ENCODE data around the gene WWOX.

Gene WWOX

GRCh38 chr16:79090966-79091365, 991.5 kb downstream of the WWOX start:
- no peak overlapping the region for H3K4me3 ChIP-seq (replicated peaks in 1 of 2; ENCODE audit: low read depth in 2 of 2, low read length in 2 of 2)
- no peak for TF ChIP-seq CTCF (IDR thresholded peaks at IDR 0.05; ENCODE audit: low read depth, low read length)
- DNase-seq (ENCODE audit: low read depth in 2 of 2) = no peak

- DNase-seq (ENCODE audit: low read depth in 2 of 2) = no peak
- no peak overlapping the region for H3K4me3 ChIP-seq (replicated peaks in 1 of 2; ENCODE audit: low read depth in 2 of 2, low read length in 2 of 2)
- TF ChIP-seq CTCF (IDR thresholded peaks at IDR 0.05; ENCODE audit: low read depth, low read length) = no peak
Observed at GRCh38 chr16:79092846-79093245, 993.4 kb downstream of the WWOX start.

- no peak for TF ChIP-seq CTCF (IDR thresholded peaks at IDR 0.05; ENCODE audit: low read depth, low read length)
- H3K4me3 ChIP-seq (replicated peaks in 1 of 2; ENCODE audit: low read depth in 2 of 2, low read length in 2 of 2) = no peak overlapping the region
- DNase-seq (ENCODE audit: low read depth in 2 of 2) = no peak
Observed at GRCh38 chr16:79093554-79093967, 994.1 kb downstream of the WWOX start.

DNA sequence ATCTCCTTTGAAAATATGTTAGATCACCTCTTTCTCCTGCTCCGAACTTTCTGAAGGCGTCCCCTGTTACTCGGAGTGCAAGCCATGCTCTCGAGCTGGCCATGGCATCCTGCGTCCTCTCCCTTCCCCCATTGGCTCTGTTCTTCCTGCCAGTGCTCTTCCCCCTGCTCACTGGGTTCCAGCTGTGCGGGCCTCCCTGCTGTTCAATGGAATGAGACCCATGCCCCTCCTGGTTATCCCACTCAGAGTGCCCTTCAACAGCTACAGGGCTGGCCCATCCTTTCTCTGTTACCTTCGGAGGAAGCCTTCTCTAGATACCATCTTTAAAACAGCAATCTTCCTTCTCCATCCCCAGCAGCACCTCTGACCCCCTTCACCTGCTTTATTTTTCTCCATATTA, 996.8 kb downstream of the WWOX start:
- TF ChIP-seq CTCF (IDR thresholded peaks at IDR 0.05; ENCODE audit: low read depth, low read length) = no peak
- H3K4me3 ChIP-seq (replicated peaks in 1 of 2; ENCODE audit: low read depth in 2 of 2, low read length in 2 of 2) = no peak overlapping the region
- DNase-seq (ENCODE audit: low read depth in 2 of 2) = no peak

- TF ChIP-seq CTCF (IDR thresholded peaks at IDR 0.05; ENCODE audit: low read depth, low read length) = no peak
- no peak overlapping the region for H3K4me3 ChIP-seq (replicated peaks in 1 of 2; ENCODE audit: low read depth in 2 of 2, low read length in 2 of 2)
- no peak for DNase-seq (ENCODE audit: low read depth in 2 of 2)
Observed at GRCh38 chr16:79097166-79097565, 997.7 kb downstream of the WWOX start.

DNA sequence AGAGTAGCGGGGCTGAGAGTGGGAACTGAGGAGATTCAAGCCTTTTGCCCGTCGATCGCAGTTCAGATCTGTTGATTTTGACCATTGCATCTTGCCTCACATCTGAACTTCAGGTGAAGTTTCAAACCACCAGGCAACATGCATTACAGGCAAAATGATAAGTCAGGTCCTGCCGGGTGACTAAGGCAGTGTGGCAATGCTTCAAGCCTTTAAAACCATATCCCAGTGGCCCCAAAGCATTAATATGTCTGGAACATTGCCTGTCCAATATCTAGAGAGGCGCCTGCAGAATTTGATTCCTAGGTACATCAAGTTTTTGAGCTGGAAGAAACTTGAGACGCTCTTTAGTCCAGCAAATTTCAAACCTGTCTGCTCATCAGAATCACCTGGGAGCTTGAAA, 998.3 kb downstream of the WWOX start:
- DNase-seq (ENCODE audit: low read depth in 2 of 2) = no peak
- no peak for TF ChIP-seq CTCF (IDR thresholded peaks at IDR 0.05; ENCODE audit: low read depth, low read length)

GRCh38 chr16:79098907-79099306, 999.5 kb downstream of the WWOX start:
- DNase-seq (ENCODE audit: low read depth in 2 of 2) = no peak
- TF ChIP-seq CTCF (IDR thresholded peaks at IDR 0.05; ENCODE audit: low read depth, low read length) = no peak

More for the DNA sequence above, 998.3 kb downstream of the WWOX start:
- H3K4me3 ChIP-seq (replicated peaks in 1 of 2; ENCODE audit: low read depth in 2 of 2, low read length in 2 of 2) = no peak overlapping the region

More at GRCh38 chr16:79098907-79099306, 999.5 kb downstream of the WWOX start:
- H3K4me3 ChIP-seq (replicated peaks in 1 of 2; ENCODE audit: low read depth in 2 of 2, low read length in 2 of 2) = no peak overlapping the region
